GM12878 (cell line): Measurements from ENCODE around the gene MORF4L2.

ENCODE experiments used
- ASH2L ChIP-seq: fragments of 300-600, 200-600 bp; sonication (generic); IDR thresholded peaks from 2 replicates; pipeline ENCODE4 v1.6.1; 2017; ENCODE audit warnings: low read depth, mild to moderate bottlenecking, borderline replicate concordance
- ELK1 ChIP-seq: IDR thresholded peaks from 2 replicates; pipeline ENCODE4 v1.6.1; 2012; ENCODE audit warnings: low read depth, low read length, improper control_type of control experiment
- ETV6 ChIP-seq, 2 experiments: fragments of 450-650 bp in 1 of 2; IDR thresholded peaks in 1 of 2; conservative IDR thresholded peaks in 1 of 2; 2 replicates each; pipeline ENCODE4 v1.6.1; 2014; ENCODE audit warnings: antibody characterized with exemption in 1 of 2, borderline replicate concordance in 1 of 2, low read depth in 1 of 2, mild to moderate bottlenecking in 1 of 2, moderate library complexity in 1 of 2
- GATAD2B ChIP-seq: fragments of 450-650 bp; conservative IDR thresholded peaks from 2 replicates; pipeline ENCODE4 v1.6.1; 2017; ENCODE audit warnings: low read depth, mild to moderate bottlenecking, moderate library complexity
- NRF1 ChIP-seq: conservative IDR thresholded peaks from 2 replicates; pipeline ENCODE4 v1.6.1; 2011; ENCODE audit warnings: mild to moderate bottlenecking, low read depth, low read length, improper control_type of control experiment
- TF ChIP-seq, protein P1 (sequence below), 3 experiments: IDR thresholded peaks in 2 of 3; conservative IDR thresholded peaks in 1 of 3; 2 replicates each; pipeline ENCODE4 v1.5.1; 2011; ENCODE audit warnings: low read depth in 3 of 3, low read length in 3 of 3, mild to moderate bottlenecking in 3 of 3, control low read depth in 2 of 3, moderate library complexity in 2 of 3, inconsistent platforms in 1 of 3, mixed read lengths in 1 of 3; ENCODE audit not compliant: control insufficient read depth in 2 of 3, insufficient read depth in 1 of 3; ENCODE audit errors: extremely low read depth in 1 of 3

- TF ChIP-seq GATAD2B: no peak
- TF ChIP-seq, protein P1, sequence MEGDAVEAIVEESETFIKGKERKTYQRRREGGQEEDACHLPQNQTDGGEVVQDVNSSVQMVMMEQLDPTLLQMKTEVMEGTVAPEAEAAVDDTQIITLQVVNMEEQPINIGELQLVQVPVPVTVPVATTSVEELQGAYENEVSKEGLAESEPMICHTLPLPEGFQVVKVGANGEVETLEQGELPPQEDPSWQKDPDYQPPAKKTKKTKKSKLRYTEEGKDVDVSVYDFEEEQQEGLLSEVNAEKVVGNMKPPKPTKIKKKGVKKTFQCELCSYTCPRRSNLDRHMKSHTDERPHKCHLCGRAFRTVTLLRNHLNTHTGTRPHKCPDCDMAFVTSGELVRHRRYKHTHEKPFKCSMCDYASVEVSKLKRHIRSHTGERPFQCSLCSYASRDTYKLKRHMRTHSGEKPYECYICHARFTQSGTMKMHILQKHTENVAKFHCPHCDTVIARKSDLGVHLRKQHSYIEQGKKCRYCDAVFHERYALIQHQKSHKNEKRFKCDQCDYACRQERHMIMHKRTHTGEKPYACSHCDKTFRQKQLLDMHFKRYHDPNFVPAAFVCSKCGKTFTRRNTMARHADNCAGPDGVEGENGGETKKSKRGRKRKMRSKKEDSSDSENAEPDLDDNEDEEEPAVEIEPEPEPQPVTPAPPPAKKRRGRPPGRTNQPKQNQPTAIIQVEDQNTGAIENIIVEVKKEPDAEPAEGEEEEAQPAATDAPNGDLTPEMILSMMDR (IDR thresholded peaks at IDR 0.05 in 2 of 3, conservative IDR thresholded peaks at IDR 0.05 in 1 of 3; ENCODE audit: control insufficient read depth in 2 of 3, extremely low read depth in 1 of 3, insufficient read depth in 1 of 3, low read depth in 3 of 3, low read length in 3 of 3): no peak
- TF ChIP-seq ASH2L: no peak
- no peak for TF ChIP-seq ETV6 (conservative IDR thresholded peaks at IDR 0.05 in 1 of 2, IDR thresholded peaks at IDR 0.05 in 1 of 2; ENCODE audit: borderline replicate concordance in 1 of 2, low read depth in 1 of 2)
- no peak for TF ChIP-seq NRF1
- no peak for TF ChIP-seq ELK1
These were observed 48.7 kb downstream of the MORF4L2 start for GRCh38 chrX:103637604-103638338.
